GM12878 (cell line): ENCODE results near the gene SCARB1. TPM values are rescaled to one million over a fixed set of nuclear protein-coding genes. Genes with fewer than 3 reads are reported as not detected.
A peak's percentile ranks its signal among the peaks of the same experiment; 100 is the strongest.

Experiments used
- ATAC-seq: fragments of 200-7000 bp; cut with Tn5 transposase; 3 replicates; pipeline ENCODE4 v1.9.1; 2020; ENCODE audit warnings: mild to moderate bottlenecking, moderate library complexity
- BruUV-seq: library from RNA; stranded (reverse); fragments of 400-500 nt; replicated peaks from 2 replicates; lab custom pipeline; 2021; lab: Mats Ljungman, UMichigan
- CTCF ChIA-PET: fragments of 300-600 bp; sonication (Branson Sonifier 250); formaldehyde crosslinking; extraction: SDS; loops from one replicate; lab custom pipeline; 2021; ENCODE audit warnings: inconsistent platforms; lab: Yijun Ruan, JAX
- POLR2A ChIA-PET: fragments of 350-600 bp; formaldehyde crosslinking; extraction: SDS; loops from one replicate; lab custom pipeline; 2021; ENCODE audit warnings: inconsistent platforms; lab: Charles Lee
- RAD21 ChIA-PET: fragments of 300-600 bp; sonication (Branson Sonifier 250); formaldehyde crosslinking; loops from one replicate; lab custom pipeline; 2023; ENCODE audit warnings: antibody characterized with exemption; ENCODE audit not compliant: unreplicated experiment; lab: Charles Lee
- SMC1A ChIA-PET: fragments of 300-600 bp; sonication (Branson Sonifier 250); formaldehyde crosslinking; loops from one replicate; lab custom pipeline; 2023; ENCODE audit not compliant: unreplicated experiment, uncharacterized antibody; lab: Charles Lee
- DNase-seq: peaks from one replicate; pipeline ENCODE4 v3.0.0-alpha.2; 2011; ENCODE audit warnings: low read depth, low spot score
- FAIRE-seq: peaks from 3 replicates; lab custom pipeline; 2011; peaks lifted over from hg19 to GRCh38; lab: Jason Lieb, UNC
- H2AFZ ChIP-seq: 2 replicates; pipeline ENCODE4 v1.6.0; 2011; ENCODE audit warnings: low read depth, low read length, control low read depth; ENCODE audit not compliant: control insufficient read depth
- H3K27ac ChIP-seq: 2 replicates; pipeline ENCODE4 v1.5.1; 2011; ENCODE audit warnings: control low read depth; ENCODE audit not compliant: control insufficient read depth, insufficient read depth
- H3K27me3 ChIP-seq, 2 experiments: replicated peaks in 1 of 2; 2 replicates each; pipeline versions ENCODE4 v1.6.0 to v1.6.1; 2011; ENCODE audit warnings: low read length in 1 of 2; ENCODE audit not compliant: control insufficient read depth in 2 of 2, insufficient read depth in 2 of 2
- H3K36me3 ChIP-seq, 2 experiments: 2 replicates each; pipeline ENCODE4 v1.5.1; 2011; ENCODE audit warnings: low read length in 1 of 2; ENCODE audit not compliant: control insufficient read depth in 2 of 2, insufficient read depth in 2 of 2
- H3K4me1 ChIP-seq: 2 replicates; pipeline ENCODE4 v1.6.1; 2011; ENCODE audit warnings: mild to moderate bottlenecking, low read length, moderate library complexity, mixed read lengths; ENCODE audit not compliant: control insufficient read depth, insufficient read depth
- H3K4me2 ChIP-seq: 2 replicates; pipeline ENCODE4 v1.6.0; 2011; ENCODE audit warnings: control low read depth; ENCODE audit not compliant: control insufficient read depth, insufficient read depth
- H3K4me3 ChIP-seq: fragments of 200-600 bp; sonication (generic); 2 replicates; pipeline ENCODE4 v1.5.1; 2016
- H3K79me2 ChIP-seq: 2 replicates; pipeline ENCODE4 v1.6.0; 2011; ENCODE audit warnings: low read length; ENCODE audit not compliant: control insufficient read depth, insufficient read depth
- H3K9ac ChIP-seq: 2 replicates; pipeline ENCODE4 v1.8.0; 2011; ENCODE audit warnings: low read length, control low read depth, mixed read lengths; ENCODE audit not compliant: control insufficient read depth, insufficient read depth
- H3K9me3 ChIP-seq: replicated peaks from 3 replicates; pipeline ENCODE4 v1.5.1; 2011; ENCODE audit warnings: mild to moderate bottlenecking, low read length; ENCODE audit not compliant: control insufficient read depth, insufficient read depth
- H4K20me1 ChIP-seq: 2 replicates; pipeline ENCODE4 v1.6.0; 2011; ENCODE audit not compliant: control insufficient read depth, insufficient read depth
- BCL11A ChIP-seq: IDR thresholded peaks from 2 replicates; pipeline ENCODE4 v1.6.1; 2011; ENCODE audit warnings: low read depth, low read length
- CEBPZ ChIP-seq: fragments of 150-350 bp; IDR thresholded peaks from 2 replicates; pipeline ENCODE4 v1.6.1; 2016; ENCODE audit warnings: low read depth, low read length
- CHD2 ChIP-seq: IDR thresholded peaks from 2 replicates; pipeline ENCODE4 v1.6.1; 2011; ENCODE audit warnings: low read depth, low read length, improper control_type of control experiment, borderline replicate concordance
- E2F4 ChIP-seq: IDR thresholded peaks from 2 replicates; pipeline ENCODE4 v1.6.1; 2012; ENCODE audit warnings: low read depth, low read length, improper control_type of control experiment
- HDAC6 ChIP-seq: fragments of 200-600 bp; sonication (generic); IDR thresholded peaks from one replicate; pipeline ENCODE4 v1.8.0; 2017; ENCODE audit warnings: antibody characterized with exemption; ENCODE audit not compliant: unreplicated experiment
- MEF2A ChIP-seq: IDR thresholded peaks from 2 replicates; pipeline ENCODE4 v1.6.1; 2011; ENCODE audit warnings: low read depth, mild to moderate bottlenecking, low read length, moderate library complexity; ENCODE audit not compliant: insufficient read depth
- NFIC ChIP-seq: IDR thresholded peaks from 2 replicates; pipeline ENCODE4 v1.6.1; 2012; ENCODE audit warnings: low read depth, mild to moderate bottlenecking, inconsistent platforms, low read length, moderate library complexity
- SP1 ChIP-seq: IDR thresholded peaks from one replicate; pipeline ENCODE4 v1.6.1; 2011; ENCODE audit warnings: low read depth, low read length
- YBX1 ChIP-seq: fragments of 450-650 bp; IDR thresholded peaks from 2 replicates; pipeline ENCODE4 v1.6.1; 2016; ENCODE audit warnings: antibody characterized with exemption
- WGBS: methylation state at CpG from one replicate; pipeline ENCODE4 v1.1.6; 2016; ENCODE audit warnings: low lambda C conversion rate; ENCODE audit not compliant: insufficient replicate concordance, insufficient coverage; ENCODE audit errors: missing lambda C conversion rate; 5-methylcytosine and 5-hydroxymethylcytosine counted together
- in situ Hi-C: fragments of 300-500 bp; cut with MboI; formaldehyde crosslinking; loops from 9 replicates; pipeline ENCODE4 v1.14.3; 2018; ENCODE audit warnings: mixed read lengths
- intact Hi-C: fragments of 100-400 bp; cut with micrococcal nuclease; formaldehyde crosslinking; loops from one replicate; pipeline ENCODE4 v1.14.2; 2022; ENCODE audit not compliant: unreplicated experiment
- polyA plus RNA-seq, 11 experiments: library from polyadenylated mRNA; depleted of rRNA in 4 of 11; unstranded in 6 of 11; stranded (reverse) in 5 of 11; fragments of >200 nt; fragmentation: Nextera tagmentation in 4 of 11; fragmentation: Illumina TruSeq in 1 of 11; extraction: Ambion mirVana in 4 of 11; extraction: Trizol in 1 of 11; gene quantifications; 1 replicate in 1 of 11; 2 replicates in 10 of 11; pipeline versions ENCODE4 v1.2.1 to v1.2.3, GENCODE V29; 2011 to 2016; ENCODE audit warnings: inconsistent platforms in 2 of 11, missing spikeins in 2 of 11, low read depth in 1 of 11
- total RNA-seq, 4 experiments: library from RNA; depleted of rRNA in 3 of 4; stranded (reverse); fragments of >200 nt in 3 of 4; fragmentation: Illumina TruSeq in 1 of 4; extraction: Trizol in 1 of 4; gene quantifications; 2 replicates each; pipeline versions ENCODE4 v1.2.1 to v1.2.3, GENCODE V29; 2013 to 2021
- TF ChIP-seq, protein P1 (sequence below): IDR thresholded peaks from 2 replicates; pipeline ENCODE4 v1.6.1; 2011; ENCODE audit warnings: low read depth, low read length, improper control_type of control experiment, borderline replicate concordance

Gene SCARB1
- total and polyA plus RNA-seq, 10 of the 15 experiments (the other 5 are each of a cell fraction or from before 2014, with no cell fraction given) = 0.34 to 104 (median 63.1) TPM

DNA sequence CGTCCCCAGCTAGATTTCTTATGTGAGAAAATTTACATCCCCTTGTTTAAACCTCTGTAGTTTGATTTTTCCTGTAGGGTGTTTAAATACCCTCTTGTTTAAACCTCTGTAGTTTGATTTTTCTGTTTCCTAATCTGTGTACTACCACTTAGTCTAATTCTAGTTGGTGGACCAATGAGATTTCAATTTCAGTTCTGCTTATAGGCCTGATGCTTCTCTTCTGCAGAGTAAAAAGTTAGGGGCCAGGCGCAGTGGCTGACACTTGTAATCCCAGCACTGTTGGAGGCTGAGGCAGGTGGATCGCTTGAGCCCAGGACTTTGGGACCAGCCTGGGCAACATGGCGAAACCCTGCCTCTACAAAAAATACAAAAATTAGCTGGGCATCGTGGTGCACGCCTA, 39.3 kb upstream of the SCARB1 start (continued):
- TF ChIP-seq CEBPZ (no peak), YBX1 (no peak), NFIC (no peak)
- TF ChIP-seq, protein P1, sequence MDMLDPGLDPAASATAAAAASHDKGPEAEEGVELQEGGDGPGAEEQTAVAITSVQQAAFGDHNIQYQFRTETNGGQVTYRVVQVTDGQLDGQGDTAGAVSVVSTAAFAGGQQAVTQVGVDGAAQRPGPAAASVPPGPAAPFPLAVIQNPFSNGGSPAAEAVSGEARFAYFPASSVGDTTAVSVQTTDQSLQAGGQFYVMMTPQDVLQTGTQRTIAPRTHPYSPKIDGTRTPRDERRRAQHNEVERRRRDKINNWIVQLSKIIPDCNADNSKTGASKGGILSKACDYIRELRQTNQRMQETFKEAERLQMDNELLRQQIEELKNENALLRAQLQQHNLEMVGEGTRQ = no peak

GRCh38 chr12:124901003-124901402, 37.3 kb upstream of the SCARB1 start:
- H3K27ac ChIP-seq = peak overlapping the region; percentile 68
- TF ChIP-seq HDAC6 = no peak
- no peak for TF ChIP-seq CEBPZ
- TF ChIP-seq CHD2 = no peak
- TF ChIP-seq, protein P1 = no peak
- no peak for TF ChIP-seq BCL11A
- 0 out of 2 replicates have a peak, but pooled peaks have one; percentile 32 for TF ChIP-seq MEF2A
- no peak for TF ChIP-seq SP1
- TF ChIP-seq NFIC = no peak
- TF ChIP-seq E2F4 = no peak

More at GRCh38 chr12:124901003-124901402, 37.3 kb upstream of the SCARB1 start:
- ATAC-seq (peak; percentile 6), DNase-seq (no peak), FAIRE-seq (no peak)
- H3K9ac ChIP-seq = no peak overlapping the region
- H3K4me1 ChIP-seq = peaks cover 41% of the 10 kb centered on the region
- no peaks in the 10 kb centered on the region for H3K9me3 ChIP-seq
- no peaks in the 10 kb centered on the region for H3K27me3 ChIP-seq
- intact Hi-C loops = loop anchor here (5.0 kb wide), 1 partner anchor 864 kb away; no protein-coding TSS in a partner anchor
- ChIA-PET RAD21 (interaction anchor here (0.6 to 4.9 kb wide), 17 partner anchors 9 to 1935 kb away, joined by 3 to 51 read pairs (median 4); partner anchors contain the start of gene ABCB9), POLR2A (interaction anchor here (0.5 to 4.3 kb wide), 12 partner anchors 11 to 1604 kb away, joined by 3 to 46 read pairs (median 4); partner anchors contain the start of gene UBC), SMC1A (interaction anchor here (1.0 to 4.4 kb wide), 17 partner anchors 8 to 865 kb away, joined by 3 to 31 read pairs (median 6); no protein-coding TSS in a partner anchor), CTCF (interaction anchor here (0.7 to 4.8 kb wide), 11 partner anchors 13 to 130 kb away, joined by 3 to 30 read pairs (median 7); no protein-coding TSS in a partner anchor)
- no peaks in the 10 kb centered on the region for H3K36me3 ChIP-seq
- in situ Hi-C loops = loop anchor here (10.0 to 25.0 kb wide), 2 partner anchors 866 to 1464 kb away; partner anchors contain the start of gene RILPL2
- WGBS = 3% methylated on average over 3 of the region's 3 CpGs
- H3K4me3 ChIP-seq = no peak overlapping the region
- peak overlapping the region; percentile 17 for H3K4me2 ChIP-seq
- H3K79me2 ChIP-seq = no peaks in the 10 kb centered on the region
- BruUV-seq = no TSS peak
- H4K20me1 ChIP-seq = no peaks in the 10 kb centered on the region
- H2AFZ ChIP-seq = no peak overlapping the region; the same call in none of the 2 replicates
